AG08396 (cell line): ENCODE results near the gene SP2.

ENCODE experiments used
- DNase-seq: peaks from one replicate; pipeline ENCODE4 v3.0.0; 2012; ENCODE audit warnings: low spot score, mixed read lengths

SP2 gene

DNA sequence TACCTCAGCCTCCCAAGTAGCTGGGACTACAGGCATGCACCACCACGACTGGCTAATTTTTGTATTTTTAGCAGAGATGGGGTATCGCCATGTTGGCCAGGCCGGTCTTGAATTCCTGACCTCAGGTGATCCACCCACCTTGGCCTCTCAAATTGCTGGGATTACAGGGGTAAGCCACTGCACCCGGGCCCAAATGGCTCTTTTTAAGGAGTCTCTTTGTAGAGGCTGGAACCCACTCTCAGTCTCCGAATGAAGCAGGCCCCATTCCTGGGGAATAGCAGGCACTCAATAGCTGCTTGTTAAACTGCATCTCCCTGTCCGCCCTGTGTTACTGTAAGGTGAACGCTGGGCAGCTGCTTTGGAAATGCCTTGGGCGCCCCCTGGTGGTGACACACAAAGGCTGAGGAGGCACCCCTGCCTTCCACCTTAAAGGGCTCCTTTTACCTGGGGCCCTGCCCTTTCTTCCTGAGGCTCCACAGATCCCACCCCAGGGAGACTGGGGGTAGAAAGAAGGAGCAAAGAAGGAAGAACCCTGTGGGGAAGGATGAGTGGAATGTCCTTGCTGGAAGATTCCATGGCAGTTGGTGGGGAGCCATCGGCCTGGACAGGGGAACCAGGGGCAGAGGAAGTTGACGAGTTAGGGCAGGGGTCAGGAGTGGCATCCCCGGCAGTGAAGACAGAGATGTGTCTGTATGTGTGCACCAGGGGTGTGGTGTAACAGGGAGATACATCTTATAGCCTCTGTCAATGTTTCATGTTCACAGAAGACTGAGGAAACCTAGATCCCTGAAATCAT is 6.1 kb upstream of the SP2 start:
- peak; percentile 71 for DNase-seq

DNA sequence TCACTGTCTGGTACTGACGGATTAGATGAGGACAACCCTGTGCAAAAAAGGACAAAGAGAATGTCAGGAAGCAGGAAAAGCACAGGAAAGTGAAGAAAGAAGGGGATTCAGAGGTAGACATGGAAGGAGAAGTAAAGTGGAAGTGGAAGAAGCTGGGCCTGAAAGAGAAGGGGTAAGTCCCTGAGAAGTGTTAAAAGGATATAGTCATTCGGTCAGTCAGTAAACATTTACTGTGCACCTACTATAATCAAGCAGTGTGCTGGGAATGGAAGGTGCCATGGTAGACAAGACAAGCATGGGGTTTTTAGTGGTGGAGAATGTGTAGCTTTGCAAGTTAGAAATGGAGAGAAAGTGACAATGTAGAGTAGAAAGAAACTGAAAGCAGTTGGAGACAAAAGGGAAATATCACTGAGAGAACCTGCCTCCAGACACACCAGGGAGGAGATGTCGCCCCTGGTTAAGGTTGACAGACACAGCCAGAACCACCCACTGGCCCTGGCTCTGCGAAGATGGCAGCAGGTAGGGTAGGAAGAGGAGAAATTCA is 4.4 kb upstream of the SP2 start:
- no peak for DNase-seq

GRCh38 chr17:47894498-47895346 is 1.3 kb upstream of the SP2 start:
- no peak for DNase-seq

- DNase-seq: no peak
Measured at GRCh38 chr17:47895347-47895855, 635 bp upstream of the SP2 start.

GRCh38 chr17:47896672-47897490 is 845 bp downstream of the SP2 start:
- no peak for DNase-seq

- no peak for DNase-seq
Measured at GRCh38 chr17:47897561-47897960, 1.5 kb downstream of the SP2 start.

- no peak for DNase-seq
Measured at GRCh38 chr17:47898241-47898640, 2.2 kb downstream of the SP2 start.

- DNase-seq: no peak
Measured at GRCh38 chr17:47899643-47900042, 3.6 kb downstream of the SP2 start.

GRCh38 chr17:47901423-47901822 is 5.4 kb downstream of the SP2 start:
- no peak for DNase-seq

GRCh38 chr17:47902039-47902744 is 6.2 kb downstream of the SP2 start:
- DNase-seq: no peak

DNA sequence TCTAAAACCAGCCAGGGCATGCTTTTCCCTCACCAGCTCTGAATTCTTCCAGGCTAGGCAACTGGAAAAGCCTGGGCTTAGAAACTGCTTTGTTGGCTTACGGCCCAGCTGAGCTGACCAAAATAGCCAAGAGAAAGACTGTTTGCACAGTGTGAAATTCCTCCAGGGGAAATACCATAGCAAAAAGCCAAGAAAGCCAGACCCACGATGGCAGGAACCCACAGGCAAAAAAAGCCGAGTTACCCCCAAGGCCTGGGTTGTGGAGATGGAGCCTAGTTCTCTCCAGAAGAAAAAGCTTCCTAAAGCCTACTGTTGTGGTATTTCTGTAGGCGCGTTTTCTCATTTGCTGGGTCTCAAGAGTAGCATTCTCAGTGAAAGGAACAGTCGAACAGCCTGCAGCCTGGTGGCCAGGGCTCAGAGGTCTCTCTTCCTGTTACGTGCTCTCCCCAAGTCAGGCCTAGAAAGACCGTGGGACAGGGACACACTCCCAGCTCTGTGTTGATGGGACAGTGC is 9.2 kb downstream of the SP2 start:
- peak; percentile 87 for DNase-seq

GRCh38 chr17:47906443-47906842 is 10.4 kb downstream of the SP2 start:
- no peak for DNase-seq

- DNase-seq: peak; percentile 36
Measured at GRCh38 chr17:47907932-47908562, 12.0 kb downstream of the SP2 start.

DNA sequence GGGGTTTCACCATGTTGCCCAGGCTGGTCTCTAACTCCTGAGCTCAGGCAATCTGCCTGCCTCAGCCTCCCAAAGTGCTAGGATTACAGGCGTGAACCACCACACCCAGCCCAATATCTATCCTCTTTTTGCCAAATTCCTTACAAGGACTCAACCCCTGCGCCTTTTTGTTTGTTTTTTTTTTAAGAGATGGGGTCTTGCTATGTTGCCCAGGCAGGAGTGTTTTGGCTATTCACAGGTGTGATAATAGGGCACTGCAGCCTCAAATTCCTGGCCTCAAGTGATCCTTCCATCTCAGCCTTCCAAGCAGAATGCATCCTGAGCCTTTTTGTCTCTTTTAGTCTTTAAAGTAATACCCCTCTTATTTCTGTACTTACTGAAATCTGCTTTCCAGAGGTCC is 17.0 kb downstream of the SP2 start:
- DNase-seq: no peak

DNA sequence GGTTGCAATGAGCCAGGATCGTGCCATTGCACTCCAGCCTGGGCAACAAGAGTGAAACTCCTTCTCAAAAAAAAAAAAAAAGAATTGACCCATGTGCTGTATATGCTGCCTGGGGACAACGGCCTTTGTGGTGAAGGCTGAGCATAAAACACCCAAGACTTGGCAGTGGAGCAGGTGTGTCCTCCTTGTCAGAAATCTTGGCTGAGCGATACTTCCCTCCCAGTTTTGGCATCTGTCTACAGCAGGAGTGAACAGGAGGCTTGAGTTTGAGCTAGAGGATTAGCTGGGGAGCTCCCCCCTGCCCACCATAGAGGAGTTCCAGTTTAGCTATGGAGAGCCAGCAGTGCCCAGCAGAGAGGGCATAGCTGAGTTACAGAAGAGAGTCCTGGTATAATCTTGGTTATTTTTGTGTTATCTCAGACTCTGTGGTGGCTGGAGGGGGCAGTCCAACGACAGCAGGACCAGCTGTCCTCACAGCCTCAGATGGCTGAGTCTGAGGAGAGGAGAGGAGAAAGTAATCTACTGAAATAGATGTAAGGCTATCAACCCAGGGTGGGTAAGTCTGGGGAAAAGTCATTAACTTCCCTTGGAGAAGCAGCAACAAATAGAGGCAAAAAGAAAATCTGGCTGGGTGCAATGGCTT is 18.4 kb downstream of the SP2 start:
- no peak for DNase-seq

GRCh38 chr17:47915776-47916398 is 19.9 kb downstream of the SP2 start:
- DNase-seq: no peak

DNA sequence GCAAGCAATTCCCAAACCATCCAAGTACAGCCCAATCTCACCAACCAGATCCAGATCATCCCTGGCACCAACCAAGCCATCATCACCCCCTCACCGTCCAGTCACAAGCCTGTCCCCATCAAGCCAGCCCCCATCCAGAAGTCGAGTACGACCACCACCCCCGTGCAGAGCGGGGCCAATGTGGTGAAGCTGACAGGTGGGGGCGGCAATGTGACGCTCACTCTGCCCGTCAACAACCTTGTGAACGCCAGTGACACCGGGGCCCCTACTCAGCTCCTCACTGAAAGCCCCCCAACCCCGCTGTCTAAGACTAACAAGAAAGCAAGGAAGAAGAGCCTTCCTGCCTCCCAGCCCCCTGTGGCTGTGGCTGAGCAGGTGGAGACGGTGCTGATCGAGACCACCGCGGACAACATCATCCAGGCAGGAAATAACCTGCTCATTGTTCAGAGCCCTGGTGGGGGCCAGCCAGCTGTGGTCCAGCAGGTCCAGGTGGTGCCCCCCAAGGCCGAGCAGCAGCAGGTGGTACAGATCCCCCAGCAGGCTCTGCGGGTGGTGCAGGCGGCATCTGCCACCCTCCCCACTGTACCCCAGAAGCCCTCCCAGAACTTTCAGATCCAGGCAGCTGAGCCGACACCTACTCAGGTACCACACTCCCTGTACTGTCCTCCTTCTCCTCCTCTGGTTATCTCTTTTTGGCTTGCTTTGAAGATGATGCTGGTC is 20.6 kb downstream of the SP2 start:
- no peak for DNase-seq

GRCh38 chr17:47917581-47917980 is 21.5 kb downstream of the SP2 start:
- no peak for DNase-seq

DNA sequence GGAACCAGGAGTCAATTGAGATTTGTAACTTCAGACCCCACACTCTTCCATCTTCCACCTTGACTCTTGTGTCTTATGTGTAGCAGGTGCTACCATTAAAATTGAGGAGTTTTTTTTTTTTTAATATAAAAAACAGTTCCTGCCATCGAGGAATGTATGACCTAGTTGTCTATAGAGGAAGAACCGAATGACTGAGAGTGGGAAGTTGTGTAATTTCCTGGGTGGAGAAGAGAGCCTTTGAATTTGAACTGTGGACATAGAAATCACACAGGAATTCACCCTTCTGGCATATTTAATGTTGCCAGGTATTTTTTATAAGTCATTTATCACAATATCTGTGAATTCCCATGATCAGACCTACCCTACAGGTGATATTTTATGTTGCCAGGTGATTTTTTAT is 22.0 kb downstream of the SP2 start:
- DNase-seq: no peak
